Measurements from ENCODE around the gene MANSC1.

Gene MANSC1

DNA sequence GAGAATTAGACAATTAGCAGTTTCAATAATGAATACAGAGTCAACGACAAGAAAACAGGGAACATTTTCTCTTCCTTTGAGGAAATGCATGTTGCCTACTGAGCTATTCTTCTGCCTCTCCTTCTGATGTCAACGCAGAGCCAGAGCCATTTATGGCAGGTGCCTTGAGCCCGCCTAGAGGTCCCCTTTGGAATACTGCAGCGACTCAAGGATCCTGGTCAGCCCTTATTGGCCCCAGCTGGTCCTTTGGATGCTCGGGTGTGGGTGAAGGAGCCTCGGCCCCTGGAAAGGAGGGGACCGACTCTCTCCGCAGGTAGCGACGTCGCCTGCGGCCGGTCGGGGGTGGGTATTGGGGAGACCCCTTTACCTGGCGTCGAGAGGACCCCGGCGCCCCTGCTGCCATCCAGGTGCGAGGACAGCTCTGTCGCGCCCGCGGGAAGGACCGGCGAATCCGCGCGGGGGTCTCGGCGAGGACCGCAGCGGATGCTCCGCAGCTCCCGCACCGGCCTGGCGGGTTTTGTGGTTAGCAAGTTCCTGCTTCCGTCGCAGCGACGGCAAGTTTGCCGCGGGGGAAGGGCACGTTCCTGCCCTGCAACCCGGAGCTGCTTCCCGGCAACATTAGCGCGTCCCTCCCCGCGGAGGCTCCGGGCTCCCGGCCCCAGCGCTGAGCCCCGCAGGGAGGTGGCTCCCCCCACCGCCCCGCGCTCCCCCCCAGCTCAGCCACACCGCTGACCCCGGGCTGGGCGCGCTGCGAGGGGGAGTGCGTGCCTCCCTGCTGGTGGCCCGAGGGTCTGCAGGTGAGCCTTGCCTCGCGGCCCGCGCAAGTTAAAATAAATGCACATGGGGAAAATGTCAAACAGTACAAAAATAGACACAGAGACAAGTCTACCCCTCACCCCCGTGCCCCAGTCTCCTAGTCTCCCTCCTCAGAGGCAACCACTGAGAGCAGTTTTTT lies at the start of gene MANSC1:
TSS of gene MANSC1 (minus strand) at position 532 of the 955 bp plus-strand sequence. CDS start 6,928 bp downstream, outside the sequence.
- DNase-seq (ENCODE audit: low read depth), result no peak

GRCh38 chr12:12399161-12399560 lies 49.1 kb upstream of the MANSC1 start:
- DNase-seq (ENCODE audit: low read depth), result no peak

DNA sequence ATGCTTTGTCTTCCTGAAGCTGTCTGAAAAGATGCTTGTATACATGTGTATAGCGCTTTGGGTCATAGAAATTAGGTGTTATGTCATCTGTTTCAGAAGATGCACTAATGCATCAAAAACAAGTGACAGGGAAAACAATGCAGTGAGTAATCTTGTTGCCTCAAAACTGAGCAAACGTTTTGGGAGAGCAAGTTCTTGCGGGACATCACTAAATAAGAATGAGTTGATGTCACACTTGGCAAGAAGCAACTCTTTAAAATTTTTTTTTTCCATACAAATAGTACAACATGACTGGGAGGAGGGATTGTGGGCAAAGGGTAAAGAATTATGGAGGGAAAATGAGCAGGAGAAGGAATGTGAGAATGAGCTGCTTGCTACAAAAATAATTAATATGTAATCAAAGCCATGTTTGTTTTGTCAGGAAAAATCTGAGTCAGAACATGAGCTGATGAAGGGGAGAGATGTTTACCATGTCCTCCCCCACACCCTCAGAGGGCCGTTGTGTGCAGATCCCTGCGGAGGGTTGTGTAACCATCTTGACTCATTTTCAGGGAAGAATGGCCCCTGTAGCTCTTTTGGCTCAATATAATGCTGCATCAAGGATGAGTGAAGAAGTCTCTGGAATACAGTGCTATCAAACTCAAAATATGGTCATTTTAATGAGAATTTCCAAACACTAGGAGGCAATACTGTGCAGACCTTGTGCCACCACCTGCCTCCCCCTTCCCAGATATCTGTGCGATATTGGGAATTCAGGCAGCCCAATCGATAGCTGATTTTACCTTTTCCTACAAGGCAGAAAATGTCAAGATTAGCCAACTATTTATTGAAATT lies 48.2 kb upstream of the MANSC1 start:
- no peak for DNase-seq (ENCODE audit: low read depth)

GRCh38 chr12:12397184-12397583 lies 47.1 kb upstream of the MANSC1 start:
- DNase-seq (ENCODE audit: low read depth), result no peak

DNA sequence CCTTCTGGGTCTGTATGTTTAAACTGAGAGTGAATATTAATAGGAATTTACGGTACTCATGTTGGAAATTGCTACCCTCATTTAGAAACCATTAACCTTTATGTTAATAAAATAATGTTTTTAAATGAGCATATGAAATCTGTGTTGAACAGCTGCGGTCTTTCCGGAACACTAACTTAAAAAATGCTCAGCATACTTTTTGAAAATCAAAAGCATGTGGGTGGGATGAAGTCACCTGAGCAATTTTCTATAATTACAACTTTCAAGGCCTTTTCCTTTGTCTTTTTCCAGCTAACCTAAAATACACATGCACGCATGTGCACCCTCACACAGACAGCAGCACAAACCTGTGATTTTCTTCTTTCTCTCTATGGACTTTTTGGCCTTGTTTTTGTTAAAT lies 46.7 kb upstream of the MANSC1 start:
- no peak for DNase-seq (ENCODE audit: low read depth)

GRCh38 chr12:12393171-12393570 lies 43.1 kb upstream of the MANSC1 start:
- no peak for DNase-seq (ENCODE audit: low read depth)

GRCh38 chr12:12392413-12392812 lies 42.4 kb upstream of the MANSC1 start:
- no peak for DNase-seq (ENCODE audit: low read depth)

DNA sequence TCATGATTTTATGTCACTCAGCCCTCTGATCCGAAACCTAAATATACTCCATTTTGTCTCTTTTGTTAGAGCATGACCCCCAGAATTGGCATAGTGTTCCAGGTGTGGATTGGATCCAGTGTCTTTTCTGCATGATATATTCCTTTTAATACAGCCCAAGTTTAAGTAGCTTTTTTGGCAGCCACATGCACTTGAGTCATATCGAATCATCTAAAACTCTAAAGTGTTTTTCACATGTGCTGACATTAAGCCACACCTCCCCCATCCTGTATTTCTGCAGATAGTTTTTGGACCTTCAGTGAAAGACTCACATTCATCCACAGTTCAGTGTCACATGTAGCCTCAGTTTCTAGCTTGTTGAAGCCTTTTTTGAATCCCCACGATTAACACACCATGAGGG lies 37.5 kb upstream of the MANSC1 start:
- DNase-seq (ENCODE audit: low read depth), result no peak

DNA sequence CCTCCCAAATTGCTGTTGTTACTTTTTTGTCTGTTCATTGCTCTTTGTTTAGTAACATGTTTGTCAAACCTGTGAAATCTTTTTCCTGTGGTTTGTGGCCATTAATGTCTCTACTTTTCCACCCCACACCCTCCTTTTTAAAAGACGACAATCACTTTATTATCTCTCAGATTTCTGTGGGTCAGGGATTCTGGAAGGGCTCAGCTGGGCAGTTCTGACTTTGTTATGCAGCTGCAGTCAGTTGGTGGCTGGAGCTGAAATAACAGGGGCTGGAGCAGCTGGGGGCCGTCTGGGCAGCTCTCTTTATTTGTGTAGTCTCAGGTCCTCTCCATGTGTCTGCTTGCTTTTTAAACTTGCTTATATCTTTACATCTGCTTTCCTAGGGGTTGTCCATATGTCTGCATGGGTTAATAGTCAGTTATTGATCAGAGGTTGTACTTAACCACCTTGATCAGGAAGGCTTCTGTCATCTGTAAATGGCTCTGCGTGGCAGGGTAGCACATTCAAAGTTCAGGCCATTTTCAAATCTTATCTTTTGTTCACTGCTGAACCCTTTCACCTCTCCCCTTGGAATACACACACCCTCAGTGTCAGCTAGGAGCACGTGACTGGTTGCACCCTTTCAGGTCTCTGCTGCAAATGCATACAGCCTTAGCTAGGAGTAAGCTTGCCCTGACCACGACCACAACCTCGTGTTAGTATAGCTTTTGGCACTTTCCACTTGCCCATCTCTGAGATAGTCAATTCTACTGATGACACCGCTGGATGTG lies 34.7 kb upstream of the MANSC1 start:
- DNase-seq (ENCODE audit: low read depth), result no peak

- DNase-seq (ENCODE audit: low read depth), result no peak
Observed at GRCh38 chr12:12381982-12382381, 31.9 kb upstream of the MANSC1 start.

DNA sequence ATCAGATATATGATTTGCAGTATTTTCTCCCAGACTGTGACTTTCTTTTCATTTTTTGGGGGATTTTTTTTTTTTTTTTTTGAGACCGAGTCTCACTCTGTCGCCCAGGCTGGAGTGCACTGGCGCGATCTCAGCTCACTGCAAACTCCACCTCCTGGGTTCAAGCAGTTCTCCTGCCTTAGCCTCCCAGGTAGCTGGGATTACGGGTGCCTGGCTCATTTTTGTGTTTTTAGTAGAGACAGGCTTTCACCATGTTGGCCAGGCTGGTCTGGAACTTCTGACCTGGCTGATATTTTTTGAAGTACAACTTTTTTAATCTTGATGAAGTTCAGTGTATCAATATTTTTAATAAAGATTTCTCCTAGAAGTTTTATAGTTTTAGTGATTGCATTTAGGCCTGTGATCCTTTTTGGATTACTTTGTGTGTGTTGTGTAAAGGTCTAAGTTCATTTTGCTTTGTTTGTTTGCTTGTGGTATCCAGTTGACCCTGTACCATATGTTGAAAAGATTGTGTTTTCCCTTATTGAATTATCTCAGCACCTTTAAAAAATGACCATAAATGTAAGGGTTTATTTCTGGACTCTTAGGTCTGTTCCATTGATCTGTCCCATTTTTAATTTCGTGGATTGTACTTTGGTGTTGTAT lies 31.0 kb upstream of the MANSC1 start:
- DNase-seq (ENCODE audit: low read depth), result no peak

DNA sequence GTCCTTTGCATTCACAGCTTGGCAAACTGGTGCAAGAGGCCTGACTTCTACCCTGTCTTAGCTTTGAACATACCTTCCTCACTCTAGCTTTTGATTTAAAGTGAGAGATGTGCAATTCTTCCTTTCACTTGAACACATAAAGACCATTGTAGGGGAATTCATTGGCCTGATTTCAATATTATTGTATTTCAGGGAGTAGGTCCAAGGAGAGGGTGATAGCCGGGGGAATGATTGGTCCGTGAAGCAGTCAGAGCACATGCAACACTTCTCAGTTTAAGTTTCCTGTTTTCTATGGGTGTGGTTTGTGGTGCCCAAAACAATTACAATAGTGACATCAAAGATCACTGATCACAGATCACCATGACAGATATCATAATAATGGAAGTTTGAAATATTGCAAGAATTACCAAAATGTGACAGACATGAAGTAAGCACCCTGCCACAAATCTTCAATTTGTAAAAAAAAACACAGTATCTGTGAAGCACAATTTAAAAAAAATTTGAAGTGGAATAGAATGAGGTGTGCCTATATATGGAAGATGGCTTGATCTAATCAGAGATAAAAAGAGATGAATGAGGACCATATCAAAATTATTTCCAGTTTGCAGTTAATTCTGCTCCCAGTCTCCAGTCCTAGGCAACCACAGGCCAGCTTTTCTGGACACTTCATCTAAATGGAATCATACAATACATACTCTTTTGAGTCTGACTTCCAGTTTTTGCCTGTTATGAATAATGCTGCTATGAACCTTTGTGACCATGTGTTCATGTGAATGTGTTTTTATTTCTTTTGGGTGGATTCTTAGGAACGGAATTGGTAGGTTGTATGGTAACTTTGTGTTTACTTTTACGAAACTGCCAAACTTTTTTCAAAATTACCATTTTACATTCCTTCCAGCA lies 30.0 kb upstream of the MANSC1 start:
- no peak for DNase-seq (ENCODE audit: low read depth)

DNA sequence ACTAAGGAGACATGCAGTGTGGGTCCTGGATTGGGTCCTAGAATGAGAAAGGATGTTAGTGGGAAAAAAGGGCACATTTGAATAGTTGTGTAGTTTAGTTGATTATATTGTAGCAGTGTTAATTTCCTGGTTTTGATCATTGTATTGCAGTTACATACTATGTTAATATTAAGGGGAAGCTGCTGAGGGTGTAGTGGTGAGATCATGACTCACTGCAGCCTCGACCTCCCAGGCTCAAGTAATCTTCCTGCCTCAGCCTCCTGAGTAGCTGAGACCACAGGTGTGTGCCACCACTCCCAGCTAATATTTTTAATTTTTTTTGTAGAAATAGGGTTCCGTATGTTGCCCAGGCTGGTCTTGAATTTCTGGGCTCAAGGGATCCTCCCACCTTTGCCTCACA lies 28.6 kb upstream of the MANSC1 start:
- DNase-seq (ENCODE audit: low read depth), result no peak

DNA sequence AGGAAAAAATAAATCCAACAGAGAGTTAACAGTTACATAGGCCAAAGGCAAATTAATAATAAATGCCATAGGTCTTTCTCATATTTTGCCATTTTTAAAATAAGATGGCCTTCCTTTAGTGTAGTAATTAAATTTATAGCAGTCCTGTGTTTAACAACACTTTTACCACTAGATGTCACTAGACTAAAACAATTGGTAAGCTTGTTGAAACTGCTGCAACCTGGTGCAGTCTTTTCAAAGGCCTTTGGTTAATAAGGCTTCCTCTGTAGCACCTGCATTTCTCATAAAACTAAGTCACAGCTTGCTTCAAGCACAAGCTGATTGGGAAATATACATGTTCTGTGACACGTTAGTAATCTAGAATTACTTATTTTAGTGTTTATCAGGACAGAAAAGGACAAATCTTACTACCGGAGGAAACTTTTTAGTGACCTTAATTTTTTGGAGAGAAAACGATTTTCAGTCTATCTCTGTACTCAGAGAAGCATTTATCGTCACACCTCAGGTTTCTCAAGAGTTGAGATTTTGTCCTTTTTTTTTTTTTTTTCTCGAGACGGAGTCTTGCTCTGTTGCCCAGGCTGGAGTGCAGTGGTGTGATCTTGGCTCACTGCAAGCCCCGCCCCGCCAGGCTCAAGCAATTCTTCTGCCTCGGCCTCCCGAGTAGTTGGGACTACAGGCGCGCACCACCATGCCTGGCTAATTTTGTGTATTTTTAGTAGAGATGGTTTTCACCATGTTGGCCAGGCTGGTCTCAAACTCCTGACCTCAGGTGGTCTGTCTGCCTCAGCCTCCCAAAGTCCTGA lies 26.8 kb upstream of the MANSC1 start:
- no peak for DNase-seq (ENCODE audit: low read depth)

DNA sequence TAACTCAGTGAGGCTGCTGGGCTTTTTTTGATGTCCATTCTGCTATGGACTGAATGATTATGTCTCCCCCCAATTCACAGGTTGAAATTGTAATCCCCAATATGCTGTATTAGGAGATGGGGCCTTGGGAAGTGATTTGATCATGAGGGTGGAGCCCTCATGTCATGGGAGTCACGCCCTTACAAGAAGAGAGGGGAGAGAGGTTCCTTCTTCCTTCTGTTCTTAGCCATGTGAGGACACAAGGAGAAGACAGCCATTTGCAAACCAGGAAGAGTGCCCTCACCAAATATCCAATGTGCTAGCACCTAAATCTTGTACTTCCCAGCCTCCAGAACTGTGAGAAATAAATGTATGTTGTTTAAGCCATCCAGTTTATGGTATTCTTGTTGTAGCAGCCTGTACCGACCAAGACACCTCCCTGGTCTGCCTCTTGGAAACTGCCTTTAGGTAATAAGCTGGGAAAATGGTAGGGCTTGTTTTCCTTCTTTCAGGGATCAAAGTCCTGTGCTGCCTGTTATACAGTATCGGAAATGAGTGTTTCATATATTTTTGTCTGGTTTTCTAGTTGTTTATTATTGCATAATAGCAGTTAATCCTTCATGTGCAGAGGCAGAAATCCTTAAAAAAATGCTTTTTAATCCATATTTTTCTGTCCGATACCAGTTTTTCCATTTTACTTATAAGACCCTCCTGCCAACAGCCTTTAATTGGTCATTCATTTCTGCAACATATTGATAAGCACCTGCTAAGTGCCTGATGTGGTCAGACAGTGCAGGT lies 23.1 kb upstream of the MANSC1 start:
- no peak for DNase-seq (ENCODE audit: low read depth)

DNA sequence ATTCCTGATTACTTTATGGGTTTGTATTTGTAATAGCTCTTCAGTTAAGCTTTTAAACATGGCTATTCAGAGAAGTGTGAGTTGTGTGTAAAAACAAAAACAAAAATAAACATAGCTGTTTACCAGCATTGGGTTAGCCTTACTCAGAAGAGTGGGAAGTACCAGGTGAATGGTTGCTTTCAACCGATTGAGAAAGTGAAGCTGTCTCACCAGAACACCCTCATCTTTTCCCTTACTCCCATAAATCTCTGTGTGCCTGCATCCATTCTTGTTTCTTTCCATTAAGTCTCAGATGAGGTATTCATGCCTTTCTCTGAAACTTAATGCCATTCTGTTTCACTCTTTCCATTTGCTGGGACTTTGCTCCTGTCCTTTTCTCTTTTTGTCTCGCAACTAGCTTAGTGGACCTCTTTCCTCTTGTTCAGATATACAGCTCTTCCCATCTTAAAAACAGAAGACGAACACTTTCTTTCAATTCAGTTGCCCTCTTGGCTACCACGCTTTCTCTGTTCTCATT lies 17.5 kb upstream of the MANSC1 start:
- DNase-seq (ENCODE audit: low read depth), result no peak

- no peak for DNase-seq (ENCODE audit: low read depth)
Observed at GRCh38 chr12:12366701-12367481, 16.8 kb upstream of the MANSC1 start.

DNA sequence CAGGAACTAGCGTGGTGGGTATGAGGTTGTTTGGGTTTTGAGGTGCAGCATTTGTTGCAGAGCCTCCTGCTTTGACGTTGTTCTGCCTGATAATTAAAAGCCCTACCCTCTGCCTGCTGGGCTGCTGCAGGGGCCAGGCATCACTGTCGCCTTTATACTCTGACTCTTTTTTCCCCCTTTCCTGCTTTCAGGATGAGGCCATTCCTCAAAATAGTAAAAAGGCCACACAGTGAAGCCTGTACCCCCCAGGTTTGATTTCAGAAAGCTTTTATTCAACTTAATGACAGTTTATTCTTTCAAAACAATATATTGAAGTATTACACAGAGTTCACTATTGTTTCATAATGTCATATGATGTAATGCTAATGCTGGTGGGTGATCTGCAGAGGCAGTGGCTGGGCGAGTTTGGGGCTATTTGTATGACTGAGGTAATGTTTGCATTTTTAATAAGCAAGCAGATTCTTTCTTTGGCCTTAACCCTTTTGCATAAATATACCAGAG lies 15.9 kb upstream of the MANSC1 start:
- DNase-seq (ENCODE audit: low read depth), result no peak
